Upper lobe of right lung (tissue), 1 donor: ENCODE data around the gene PAQR5. TPM values are rescaled to one million over a fixed set of nuclear protein-coding genes. Genes with fewer than 3 reads are reported as not detected.

Source experiments
- ATAC-seq: fragments of 200-7000 bp; cut with Tn5 transposase; one replicate; pipeline ENCODE4 v1.9.1; 2020; ENCODE audit warnings: mild to moderate bottlenecking, moderate library complexity
- DNase-seq: peaks from one replicate; pipeline ENCODE4 v3.0.0-alpha.2; 2020
- H3K27ac ChIP-seq: fragments of 200-600 bp; one replicate; pipeline ENCODE4 v1.8.0; 2022
- H3K27me3 ChIP-seq: fragments of 200-600 bp; one replicate; pipeline ENCODE4 v1.8.0; 2022; ENCODE audit warnings: mild to moderate bottlenecking
- H3K36me3 ChIP-seq: fragments of 200-600 bp; one replicate; pipeline ENCODE4 v1.8.0; 2022
- H3K4me1 ChIP-seq: fragments of 200-600 bp; one replicate; pipeline ENCODE4 v1.8.0; 2022
- H3K4me3 ChIP-seq: fragments of 200-600 bp; one replicate; pipeline ENCODE4 v1.8.0; 2022; ENCODE audit warnings: mild to moderate bottlenecking
- H3K9me3 ChIP-seq: fragments of 200-600 bp; one replicate; pipeline ENCODE4 v1.8.0; 2022
- CTCF ChIP-seq: fragments of 200-600 bp; IDR thresholded peaks from one replicate; pipeline ENCODE4 v1.8.0; 2022; ENCODE audit warnings: antibody characterized with exemption
- intact Hi-C: fragments of 100-400 bp; cut with DNase I; formaldehyde crosslinking; loops from one replicate; pipeline ENCODE4 v1.11.0; 2022
- total RNA-seq: library from RNA; stranded (reverse); fragmentation: NEBNext Ultra II Directional; extraction: Animal tissue kit (Norgen Biotek cat#: 25700); gene quantifications from one replicate; pipeline ENCODE4 v1.2.1, GENCODE V29; 2021
- donor health status: DM: no; HTN: yes; CAD: no; lungs with severe emphysema.

The PAQR5 gene
- total RNA-seq, 1 donor from 2014 or later: 37.9 TPM

GRCh38 chr15:69342460-69343076 is 43.9 kb downstream of the PAQR5 start:
- H3K9me3 ChIP-seq: no peaks in the 10 kb centered on the region
- no peak overlapping the region for H3K4me3 ChIP-seq
- H3K27ac ChIP-seq: no peak overlapping the region
- H3K36me3 ChIP-seq: no peaks in the 10 kb centered on the region
- intact Hi-C loops: no loop called here
- H3K4me1 ChIP-seq: no peaks in the 10 kb centered on the region
- DNase-seq (no peak), ATAC-seq (no peak)
- TF ChIP-seq CTCF: no peak
- H3K27me3 ChIP-seq: no peaks in the 10 kb centered on the region

GRCh38 chr15:69343133-69343532 is 44.4 kb downstream of the PAQR5 start:
- Histone ChIP-seq H3K36me3 (no peaks in the 10 kb centered on the region), H3K27me3 (no peaks in the 10 kb centered on the region), H3K27ac (no peak overlapping the region), H3K9me3 (no peaks in the 10 kb centered on the region), H3K4me1 (no peaks in the 10 kb centered on the region), H3K4me3 (no peak overlapping the region)
- intact Hi-C loops: no loop called here
- TF ChIP-seq CTCF: no peak
- ATAC-seq: no peak
- DNase-seq: no peak

GRCh38 chr15:69344238-69344637 is 45.5 kb downstream of the PAQR5 start:
- DNase-seq: no peak
- no peaks in the 10 kb centered on the region for H3K27me3 ChIP-seq
- no peaks in the 10 kb centered on the region for H3K4me1 ChIP-seq
- H3K4me3 ChIP-seq: no peak overlapping the region
- no peaks in the 10 kb centered on the region for H3K9me3 ChIP-seq
- ATAC-seq: no peak
- H3K36me3 ChIP-seq: no peaks in the 10 kb centered on the region
- no peak for TF ChIP-seq CTCF
- intact Hi-C loops: no loop called here
- no peak overlapping the region for H3K27ac ChIP-seq

- intact Hi-C loops: no loop called here
- no peaks in the 10 kb centered on the region for H3K9me3 ChIP-seq
- no peak for DNase-seq
- H3K4me3 ChIP-seq: no peak overlapping the region
- ATAC-seq: no peak
- H3K36me3 ChIP-seq: no peaks in the 10 kb centered on the region
- no peak overlapping the region for H3K27ac ChIP-seq
- H3K27me3 ChIP-seq: no peaks in the 10 kb centered on the region
- H3K4me1 ChIP-seq: no peaks in the 10 kb centered on the region
- TF ChIP-seq CTCF: no peak
These were observed 47.4 kb downstream of the PAQR5 start for GRCh38 chr15:69346112-69346511.

- no peak for ATAC-seq
- TF ChIP-seq CTCF: no peak
- Histone ChIP-seq H3K36me3 (no peaks in the 10 kb centered on the region), H3K27me3 (no peaks in the 10 kb centered on the region), H3K9me3 (no peaks in the 10 kb centered on the region), H3K27ac (no peak overlapping the region), H3K4me3 (no peak overlapping the region), H3K4me1 (no peaks in the 10 kb centered on the region)
- no peak for DNase-seq
- intact Hi-C loops: no loop called here
These were observed 52.6 kb downstream of the PAQR5 start for GRCh38 chr15:69351333-69351732.

- ATAC-seq: no peak
- no peak for TF ChIP-seq CTCF
These were observed 53.2 kb downstream of the PAQR5 start for GRCh38 chr15:69351884-69352283.

More at GRCh38 chr15:69351884-69352283, 53.2 kb downstream of the PAQR5 start:
- DNase-seq: no peak
- no peaks in the 10 kb centered on the region for H3K36me3 ChIP-seq
- H3K4me3 ChIP-seq: no peak overlapping the region
- no peaks in the 10 kb centered on the region for H3K27me3 ChIP-seq
- H3K27ac ChIP-seq: no peak overlapping the region
- intact Hi-C loops: no loop called here
- H3K9me3 ChIP-seq: no peaks in the 10 kb centered on the region
- no peaks in the 10 kb centered on the region for H3K4me1 ChIP-seq
